ENCODE measurements around the gene ANKRD63. TPM values are rescaled to one million over a fixed set of nuclear protein-coding genes. Genes with fewer than 3 reads are reported as not detected.

Gene ANKRD63
- total and polyA plus RNA-seq, 4 donors = not detected

DNA sequence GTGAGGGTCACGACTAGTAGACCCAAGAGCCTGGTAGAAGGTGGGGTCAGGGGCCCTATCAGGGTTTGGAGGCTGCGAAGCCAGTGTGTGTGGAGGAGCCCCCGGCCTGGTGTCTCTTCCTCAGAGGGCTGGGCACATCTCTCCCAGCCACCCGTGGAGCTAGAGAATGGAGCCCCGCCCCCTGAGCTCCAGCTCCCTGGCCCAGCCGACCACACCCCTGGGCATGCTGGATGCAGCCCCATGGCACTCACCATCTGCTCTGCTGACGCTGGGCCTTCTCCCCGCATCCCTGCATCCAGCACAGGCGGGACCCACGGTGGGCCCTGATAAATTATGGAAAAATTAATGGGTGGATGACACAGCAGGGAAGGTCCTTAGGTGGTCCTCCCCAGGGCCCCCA, 17.5 kb downstream of the ANKRD63 start (continued):
- no peak for TF ChIP-seq REST (IDR thresholded peaks at IDR 0.05)
- TF ChIP-seq, protein P1, sequence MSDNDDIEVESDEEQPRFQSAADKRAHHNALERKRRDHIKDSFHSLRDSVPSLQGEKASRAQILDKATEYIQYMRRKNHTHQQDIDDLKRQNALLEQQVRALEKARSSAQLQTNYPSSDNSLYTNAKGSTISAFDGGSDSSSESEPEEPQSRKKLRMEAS (IDR thresholded peaks at IDR 0.05) = no peak

GRCh38 chr15:40264321-40265153, 18.3 kb downstream of the ANKRD63 start:
- H3K4me1 ChIP-seq (ENCODE audit: control insufficient read depth in 4 of 4, insufficient read depth in 4 of 4, low read length in 3 of 4) = no peaks in the 10 kb centered on the region
- H3K4me3 ChIP-seq (ENCODE audit: low read depth in 1 of 3, low read length in 3 of 3) = no peak overlapping the region
- WGBS = 84% methylated on average over 16 of the region's 16 CpGs
- no peaks in the 10 kb centered on the region for H3K9me3 ChIP-seq (ENCODE audit: control insufficient read depth in 4 of 4, low read length in 3 of 4)
- no peak for DNase-seq (ENCODE audit: low spot score)
- no peak overlapping the region for H3K9ac ChIP-seq (ENCODE audit: low read depth in 1 of 2, low read length in 2 of 2)
- TF ChIP-seq HNF4G (IDR thresholded peaks at IDR 0.05) (no peak), YY1 (IDR thresholded peaks at IDR 0.05) (no peak), JUND (IDR thresholded peaks at IDR 0.05) (no peak), ZBTB33 (IDR thresholded peaks at IDR 0.05) (no peak), SP1 (IDR thresholded peaks at IDR 0.05) (no peak), NR2F2 (IDR thresholded peaks at IDR 0.05) (no peak), FOXA2 (IDR thresholded peaks at IDR 0.05) (no peak), RXRA (IDR thresholded peaks at IDR 0.05) (no peak)
- TF ChIP-seq, protein P2, sequence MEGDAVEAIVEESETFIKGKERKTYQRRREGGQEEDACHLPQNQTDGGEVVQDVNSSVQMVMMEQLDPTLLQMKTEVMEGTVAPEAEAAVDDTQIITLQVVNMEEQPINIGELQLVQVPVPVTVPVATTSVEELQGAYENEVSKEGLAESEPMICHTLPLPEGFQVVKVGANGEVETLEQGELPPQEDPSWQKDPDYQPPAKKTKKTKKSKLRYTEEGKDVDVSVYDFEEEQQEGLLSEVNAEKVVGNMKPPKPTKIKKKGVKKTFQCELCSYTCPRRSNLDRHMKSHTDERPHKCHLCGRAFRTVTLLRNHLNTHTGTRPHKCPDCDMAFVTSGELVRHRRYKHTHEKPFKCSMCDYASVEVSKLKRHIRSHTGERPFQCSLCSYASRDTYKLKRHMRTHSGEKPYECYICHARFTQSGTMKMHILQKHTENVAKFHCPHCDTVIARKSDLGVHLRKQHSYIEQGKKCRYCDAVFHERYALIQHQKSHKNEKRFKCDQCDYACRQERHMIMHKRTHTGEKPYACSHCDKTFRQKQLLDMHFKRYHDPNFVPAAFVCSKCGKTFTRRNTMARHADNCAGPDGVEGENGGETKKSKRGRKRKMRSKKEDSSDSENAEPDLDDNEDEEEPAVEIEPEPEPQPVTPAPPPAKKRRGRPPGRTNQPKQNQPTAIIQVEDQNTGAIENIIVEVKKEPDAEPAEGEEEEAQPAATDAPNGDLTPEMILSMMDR (IDR thresholded peaks at IDR 0.05; ENCODE audit: low read depth, low read length, missing input control) = no peak
- H3K27ac ChIP-seq (ENCODE audit: low read depth in 1 of 2, low read length in 2 of 2) = no peak overlapping the region
- H3K36me3 ChIP-seq (ENCODE audit: control insufficient read depth in 4 of 4, insufficient read depth in 3 of 4, low read depth in 1 of 4, low read length in 3 of 4) = no peaks in the 10 kb centered on the region
- no peaks in the 10 kb centered on the region for H3K27me3 ChIP-seq (ENCODE audit: control insufficient read depth in 4 of 4, insufficient read depth in 4 of 4, low read length in 3 of 4)
